Measurements from ENCODE around the gene GLOD4. TPM values are rescaled to one million over a fixed set of nuclear protein-coding genes. Genes with fewer than 3 reads are reported as not detected.

The GLOD4 gene
- total RNA-seq, 1 donor from 2014 or later = 36.5 TPM

- Histone ChIP-seq H3K9me3 (ENCODE audit: control insufficient read depth in 3 of 3, low read length in 3 of 3) (no peaks in the 10 kb centered on the region), H3K4me3 (ENCODE audit: low read length in 3 of 3) (no peak overlapping the region), H3K27me3 (ENCODE audit: control insufficient read depth in 3 of 3, insufficient read depth in 3 of 3, low read length in 3 of 3) (no peaks in the 10 kb centered on the region), H3K9ac (ENCODE audit: low read depth in 1 of 3, low read length in 3 of 3) (no peak overlapping the region), H3K4me1 (ENCODE audit: control insufficient read depth in 3 of 3, insufficient read depth in 3 of 3, low read length in 3 of 3) (peaks cover 8 to 24% (median 15%) of the 10 kb centered on the region in 3 donors), H3K27ac (ENCODE audit: low read depth, low read length) (no peak overlapping the region), H3K36me3 (ENCODE audit: control insufficient read depth in 3 of 3, insufficient read depth in 3 of 3, low read length in 3 of 3) (no peaks in the 10 kb centered on the region)
These were observed 64.0 kb downstream of the GLOD4 start for GRCh38 chr17:718075-718474.

Other genes with a start within 250 kb of the GLOD4 start
- 9.9 TPM for gene VPS53, start 67.4 kb downstream of the GLOD4 start, total RNA-seq
- gene TLCD3A, start 49.7 kb downstream of the GLOD4 start, total RNA-seq = 14.6 TPM
- 7.8 TPM for gene GEMIN4, start 30.0 kb downstream of the GLOD4 start, total RNA-seq
- 18.8 TPM for gene MRM3, start 73 bp upstream of the GLOD4 start, total RNA-seq
- gene NXN, start 197.5 kb upstream of the GLOD4 start, total RNA-seq = 33.9 TPM
- 15.1 TPM for gene TIMM22, start 214.8 kb upstream of the GLOD4 start, total RNA-seq

Measured in skeletal muscle tissue (tissue), 4 donors.